Measurements from ENCODE around the gene GSTM4. TPM values are rescaled to one million over a fixed set of nuclear protein-coding genes. Genes with fewer than 3 reads are reported as not detected.

GSTM4 gene
- total and polyA plus RNA-seq, 9 of the 15 experiments (the other 6 are each of a cell fraction or from before 2014, with no cell fraction given) = 18.8 to 53.4 (median 38.8) TPM

DNA sequence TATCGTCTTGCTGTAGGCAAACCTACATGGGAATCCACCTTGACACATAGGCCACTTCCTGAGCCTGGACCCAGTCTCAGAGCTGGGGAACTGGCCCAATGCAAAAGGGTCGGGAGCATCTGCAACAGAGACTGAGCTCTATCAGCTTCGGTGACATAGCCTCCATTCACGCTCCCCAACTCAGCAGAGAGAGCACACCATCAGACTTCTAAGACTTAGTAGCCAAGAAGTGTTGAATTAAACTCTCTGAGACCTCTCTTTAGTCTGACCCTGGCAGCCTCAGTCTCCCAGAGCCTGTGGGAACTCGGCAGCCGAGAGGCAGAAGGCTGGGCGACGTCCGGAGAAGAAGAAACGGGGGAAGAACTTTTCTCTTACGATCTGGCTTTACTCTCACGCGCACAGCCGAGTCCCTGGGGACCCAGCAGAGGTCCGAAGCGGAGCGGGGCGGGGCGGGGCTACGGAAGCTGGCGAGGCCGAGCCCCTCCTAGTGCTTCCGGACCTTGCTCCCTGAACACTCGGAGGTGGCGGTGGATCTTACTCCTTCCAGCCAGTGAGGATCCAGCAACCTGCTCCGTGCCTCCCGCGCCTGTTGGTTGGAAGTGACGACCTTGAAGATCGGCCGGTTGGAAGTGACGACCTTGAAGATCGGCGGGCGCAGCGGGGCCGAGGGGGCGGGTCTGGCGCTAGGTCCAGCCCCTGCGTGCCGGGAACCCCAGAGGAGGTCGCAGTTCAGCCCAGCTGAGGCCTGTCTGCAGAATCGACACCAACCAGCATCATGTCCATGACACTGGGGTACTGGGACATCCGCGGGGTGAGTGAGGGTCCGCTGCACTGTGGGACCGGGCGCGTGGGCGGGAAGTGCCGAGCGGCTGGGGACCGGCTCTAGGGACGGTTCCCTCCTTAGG, at the start of gene GSTM4 (continued):
- TF ChIP-seq, protein P1, sequence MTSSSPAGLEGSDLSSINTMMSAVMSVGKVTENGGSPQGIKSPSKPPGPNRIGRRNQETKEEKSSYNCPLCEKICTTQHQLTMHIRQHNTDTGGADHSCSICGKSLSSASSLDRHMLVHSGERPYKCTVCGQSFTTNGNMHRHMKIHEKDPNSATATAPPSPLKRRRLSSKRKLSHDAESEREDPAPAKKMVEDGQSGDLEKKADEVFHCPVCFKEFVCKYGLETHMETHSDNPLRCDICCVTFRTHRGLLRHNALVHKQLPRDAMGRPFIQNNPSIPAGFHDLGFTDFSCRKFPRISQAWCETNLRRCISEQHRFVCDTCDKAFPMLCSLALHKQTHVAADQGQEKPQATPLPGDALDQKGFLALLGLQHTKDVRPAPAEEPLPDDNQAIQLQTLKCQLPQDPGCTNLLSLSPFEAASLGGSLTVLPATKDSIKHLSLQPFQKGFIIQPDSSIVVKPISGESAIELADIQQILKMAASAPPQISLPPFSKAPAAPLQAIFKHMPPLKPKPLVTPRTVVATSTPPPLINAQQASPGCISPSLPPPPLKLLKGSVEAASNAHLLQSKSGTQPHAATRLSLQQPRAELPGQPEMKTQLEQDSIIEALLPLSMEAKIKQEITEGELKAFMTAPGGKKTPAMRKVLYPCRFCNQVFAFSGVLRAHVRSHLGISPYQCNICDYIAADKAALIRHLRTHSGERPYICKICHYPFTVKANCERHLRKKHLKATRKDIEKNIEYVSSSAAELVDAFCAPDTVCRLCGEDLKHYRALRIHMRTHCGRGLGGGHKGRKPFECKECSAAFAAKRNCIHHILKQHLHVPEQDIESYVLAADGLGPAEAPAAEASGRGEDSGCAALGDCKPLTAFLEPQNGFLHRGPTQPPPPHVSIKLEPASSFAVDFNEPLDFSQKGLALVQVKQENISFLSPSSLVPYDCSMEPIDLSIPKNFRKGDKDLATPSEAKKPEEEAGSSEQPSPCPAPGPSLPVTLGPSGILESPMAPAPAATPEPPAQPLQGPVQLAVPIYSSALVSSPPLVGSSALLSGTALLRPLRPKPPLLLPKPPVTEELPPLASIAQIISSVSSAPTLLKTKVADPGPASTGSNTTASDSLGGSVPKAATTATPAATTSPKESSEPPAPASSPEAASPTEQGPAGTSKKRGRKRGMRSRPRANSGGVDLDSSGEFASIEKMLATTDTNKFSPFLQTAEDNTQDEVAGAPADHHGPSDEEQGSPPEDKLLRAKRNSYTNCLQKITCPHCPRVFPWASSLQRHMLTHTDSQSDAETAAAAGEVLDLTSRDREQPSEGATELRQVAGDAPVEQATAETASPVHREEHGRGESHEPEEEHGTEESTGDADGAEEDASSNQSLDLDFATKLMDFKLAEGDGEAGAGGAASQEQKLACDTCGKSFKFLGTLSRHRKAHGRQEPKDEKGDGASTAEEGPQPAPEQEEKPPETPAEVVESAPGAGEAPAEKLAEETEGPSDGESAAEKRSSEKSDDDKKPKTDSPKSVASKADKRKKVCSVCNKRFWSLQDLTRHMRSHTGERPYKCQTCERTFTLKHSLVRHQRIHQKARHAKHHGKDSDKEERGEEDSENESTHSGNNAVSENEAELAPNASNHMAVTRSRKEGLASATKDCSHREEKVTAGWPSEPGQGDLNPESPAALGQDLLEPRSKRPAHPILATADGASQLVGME (CRISPR knock-in tag; IDR thresholded peaks at IDR 0.05) = no peak
- TF ChIP-seq MAFF (IDR thresholded peaks at IDR 0.05; ENCODE audit: low read length) (no peak), ZNF24 (IDR thresholded peaks at IDR 0.05) (no peak), SUPT5H (IDR thresholded peaks at IDR 0.05) (peak; percentile 80), PHB2 (IDR thresholded peaks at IDR 0.05; ENCODE audit: low read depth) (no peak)
- TF ChIP-seq, protein P2, sequence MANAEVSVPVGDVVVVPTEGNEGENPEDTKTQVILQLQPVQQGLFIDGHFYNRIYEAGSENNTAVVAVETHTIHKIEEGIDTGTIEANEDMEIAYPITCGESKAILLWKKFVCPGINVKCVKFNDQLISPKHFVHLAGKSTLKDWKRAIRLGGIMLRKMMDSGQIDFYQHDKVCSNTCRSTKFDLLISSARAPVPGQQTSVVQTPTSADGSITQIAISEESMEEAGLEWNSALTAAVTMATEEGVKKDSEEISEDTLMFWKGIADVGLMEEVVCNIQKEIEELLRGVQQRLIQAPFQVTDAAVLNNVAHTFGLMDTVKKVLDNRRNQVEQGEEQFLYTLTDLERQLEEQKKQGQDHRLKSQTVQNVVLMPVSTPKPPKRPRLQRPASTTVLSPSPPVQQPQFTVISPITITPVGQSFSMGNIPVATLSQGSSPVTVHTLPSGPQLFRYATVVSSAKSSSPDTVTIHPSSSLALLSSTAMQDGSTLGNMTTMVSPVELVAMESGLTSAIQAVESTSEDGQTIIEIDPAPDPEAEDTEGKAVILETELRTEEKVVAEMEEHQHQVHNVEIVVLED (CRISPR knock-in tag; IDR thresholded peaks at IDR 0.05) = no peak
- TF ChIP-seq, protein P3, sequence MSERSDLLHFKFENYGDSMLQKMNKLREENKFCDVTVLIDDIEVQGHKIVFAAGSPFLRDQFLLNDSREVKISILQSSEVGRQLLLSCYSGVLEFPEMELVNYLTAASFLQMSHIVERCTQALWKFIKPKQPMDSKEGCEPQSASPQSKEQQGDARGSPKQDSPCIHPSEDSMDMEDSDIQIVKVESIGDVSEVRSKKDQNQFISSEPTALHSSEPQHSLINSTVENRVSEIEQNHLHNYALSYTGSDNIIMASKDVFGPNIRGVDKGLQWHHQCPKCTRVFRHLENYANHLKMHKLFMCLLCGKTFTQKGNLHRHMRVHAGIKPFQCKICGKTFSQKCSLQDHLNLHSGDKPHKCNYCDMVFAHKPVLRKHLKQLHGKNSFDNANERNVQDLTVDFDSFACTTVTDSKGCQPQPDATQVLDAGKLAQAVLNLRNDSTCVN (CRISPR knock-in tag; IDR thresholded peaks at IDR 0.05) = no peak
- TF ChIP-seq, protein P4, sequence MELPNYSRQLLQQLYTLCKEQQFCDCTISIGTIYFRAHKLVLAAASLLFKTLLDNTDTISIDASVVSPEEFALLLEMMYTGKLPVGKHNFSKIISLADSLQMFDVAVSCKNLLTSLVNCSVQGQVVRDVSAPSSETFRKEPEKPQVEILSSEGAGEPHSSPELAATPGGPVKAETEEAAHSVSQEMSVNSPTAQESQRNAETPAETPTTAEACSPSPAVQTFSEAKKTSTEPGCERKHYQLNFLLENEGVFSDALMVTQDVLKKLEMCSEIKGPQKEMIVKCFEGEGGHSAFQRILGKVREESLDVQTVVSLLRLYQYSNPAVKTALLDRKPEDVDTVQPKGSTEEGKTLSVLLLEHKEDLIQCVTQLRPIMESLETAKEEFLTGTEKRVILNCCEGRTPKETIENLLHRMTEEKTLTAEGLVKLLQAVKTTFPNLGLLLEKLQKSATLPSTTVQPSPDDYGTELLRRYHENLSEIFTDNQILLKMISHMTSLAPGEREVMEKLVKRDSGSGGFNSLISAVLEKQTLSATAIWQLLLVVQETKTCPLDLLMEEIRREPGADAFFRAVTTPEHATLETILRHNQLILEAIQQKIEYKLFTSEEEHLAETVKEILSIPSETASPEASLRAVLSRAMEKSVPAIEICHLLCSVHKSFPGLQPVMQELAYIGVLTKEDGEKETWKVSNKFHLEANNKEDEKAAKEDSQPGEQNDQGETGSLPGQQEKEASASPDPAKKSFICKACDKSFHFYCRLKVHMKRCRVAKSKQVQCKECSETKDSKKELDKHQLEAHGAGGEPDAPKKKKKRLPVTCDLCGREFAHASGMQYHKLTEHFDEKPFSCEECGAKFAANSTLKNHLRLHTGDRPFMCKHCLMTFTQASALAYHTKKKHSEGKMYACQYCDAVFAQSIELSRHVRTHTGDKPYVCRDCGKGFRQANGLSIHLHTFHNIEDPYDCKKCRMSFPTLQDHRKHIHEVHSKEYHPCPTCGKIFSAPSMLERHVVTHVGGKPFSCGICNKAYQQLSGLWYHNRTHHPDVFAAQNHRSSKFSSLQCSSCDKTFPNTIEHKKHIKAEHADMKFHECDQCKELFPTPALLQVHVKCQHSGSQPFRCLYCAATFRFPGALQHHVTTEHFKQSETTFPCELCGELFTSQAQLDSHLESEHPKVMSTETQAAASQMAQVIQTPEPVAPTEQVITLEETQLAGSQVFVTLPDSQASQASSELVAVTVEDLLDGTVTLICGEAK (IDR thresholded peaks at IDR 0.05) = peak; percentile 71
- TF ChIP-seq, protein P4 (CRISPR knock-in tag; IDR thresholded peaks at IDR 0.05) = no peak

All from K562 (cell line).